Colonic mucosa (tissue), 4 donors: Measurements from ENCODE around the gene ZFP36L2. TPM values are rescaled to one million over a fixed set of nuclear protein-coding genes. Genes with fewer than 3 reads are reported as not detected.

ENCODE experiments used
- DNase-seq: peaks from one replicate; pipeline ENCODE4 v3.0.0-alpha.2; 2020
- H3K27ac ChIP-seq: fragments of 200-600 bp; one replicate; pipeline ENCODE4 v1.8.0; 2021
- H3K27me3 ChIP-seq: fragments of 200-600 bp; one replicate; pipeline ENCODE4 v1.8.0; 2021
- H3K36me3 ChIP-seq: fragments of 200-600 bp; one replicate; pipeline ENCODE4 v1.8.0; 2021
- H3K4me1 ChIP-seq: fragments of 200-600 bp; one replicate; pipeline ENCODE4 v1.8.0; 2021; ENCODE audit warnings: mild to moderate bottlenecking
- H3K4me3 ChIP-seq: fragments of 200-600 bp; one replicate; pipeline ENCODE4 v1.8.0; 2021
- H3K9ac ChIP-seq, 2 donors: one replicate each; pipeline ENCODE4 v1.7.0; 2013; ENCODE audit warnings: control low read depth in 2 of 2, low read depth in 2 of 2, low read length in 2 of 2
- H3K9me3 ChIP-seq: fragments of 200-600 bp; one replicate; pipeline ENCODE4 v1.8.0; 2021
- intact Hi-C: fragments of 100-400 bp; cut with DNase I; formaldehyde crosslinking; loops from one replicate; pipeline ENCODE4 v1.14.1; 2022
- total RNA-seq, 2 donors: library from RNA; stranded (reverse); fragmentation: NEBNext Ultra II Directional in 1 of 2; extraction: Animal tissue kit (Norgen Biotek cat#: 25700) in 1 of 2; gene quantifications; one replicate each; pipeline ENCODE4 v1.2.1, GENCODE V29; 2021
- TF ChIP-seq, protein P1 (sequence below): fragments of 200-600 bp; IDR thresholded peaks from one replicate; pipeline ENCODE4 v1.8.0; 2022; ENCODE audit warnings: antibody characterized with exemption, mild to moderate bottlenecking
- donor health status: healthy.
- donor health status: DM: no; HTN: no; CAD: no.
- donor health status: DM: no; HTN: no; CAD: no.

Gene ZFP36L2
- total RNA-seq, 2 donors from 2014 or later = 166 to 205 TPM

DNA sequence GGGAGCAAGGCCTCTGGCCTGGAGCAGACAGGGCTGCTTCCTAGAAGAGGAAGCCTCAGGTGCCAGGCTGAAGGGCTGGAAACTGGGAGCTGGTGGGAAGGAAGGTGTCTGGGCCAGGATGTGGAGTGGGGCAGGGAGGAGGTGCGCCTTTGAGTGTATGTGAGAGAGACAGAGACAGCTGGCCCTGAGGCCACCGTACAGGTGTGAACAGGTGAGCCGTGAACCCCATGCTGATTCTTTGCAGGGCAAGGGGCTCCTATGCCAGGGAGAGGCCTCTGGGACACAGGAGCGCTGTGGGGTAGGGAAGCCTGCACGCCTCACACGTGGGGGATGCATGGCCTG lies 16.3 kb downstream of the ZFP36L2 start:
- no peak for DNase-seq
- intact Hi-C loops = no loop called here

DNA sequence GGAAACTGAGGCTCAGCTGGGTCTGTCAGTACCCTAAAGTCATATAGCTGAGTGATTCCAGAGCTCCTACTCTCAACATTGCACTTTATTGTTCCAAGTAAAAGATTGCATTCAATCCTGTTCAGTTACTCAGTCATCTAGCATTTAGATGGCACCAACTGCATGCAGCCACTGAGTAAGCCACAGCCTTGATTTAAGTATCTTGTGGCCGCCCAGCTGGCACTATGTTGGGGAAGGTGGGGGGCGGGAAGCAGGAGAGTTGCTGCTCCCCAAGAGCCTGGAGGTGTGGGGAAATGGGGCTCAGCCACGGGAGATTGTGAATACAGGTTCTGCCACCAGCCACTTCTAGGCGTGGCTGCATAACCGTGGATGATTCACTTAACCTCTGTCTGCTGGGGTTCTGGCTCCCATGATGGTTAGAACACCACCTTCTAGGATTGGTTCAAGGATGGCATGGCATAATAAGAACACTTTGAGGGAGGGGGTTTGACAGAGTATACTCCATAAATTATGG lies 17.1 kb downstream of the ZFP36L2 start:
- Histone ChIP-seq H3K4me3 (no peak overlapping the region), H3K27ac (no peak overlapping the region), H3K27me3 (no peaks in the 10 kb centered on the region), H3K9me3 (no peaks in the 10 kb centered on the region), H3K9ac (no peak overlapping the region), H3K36me3 (no peaks in the 10 kb centered on the region), H3K4me1 (peaks cover 7% of the 10 kb centered on the region)
- DNase-seq = no peak
- intact Hi-C loops = no loop called here
- TF ChIP-seq, protein P1, sequence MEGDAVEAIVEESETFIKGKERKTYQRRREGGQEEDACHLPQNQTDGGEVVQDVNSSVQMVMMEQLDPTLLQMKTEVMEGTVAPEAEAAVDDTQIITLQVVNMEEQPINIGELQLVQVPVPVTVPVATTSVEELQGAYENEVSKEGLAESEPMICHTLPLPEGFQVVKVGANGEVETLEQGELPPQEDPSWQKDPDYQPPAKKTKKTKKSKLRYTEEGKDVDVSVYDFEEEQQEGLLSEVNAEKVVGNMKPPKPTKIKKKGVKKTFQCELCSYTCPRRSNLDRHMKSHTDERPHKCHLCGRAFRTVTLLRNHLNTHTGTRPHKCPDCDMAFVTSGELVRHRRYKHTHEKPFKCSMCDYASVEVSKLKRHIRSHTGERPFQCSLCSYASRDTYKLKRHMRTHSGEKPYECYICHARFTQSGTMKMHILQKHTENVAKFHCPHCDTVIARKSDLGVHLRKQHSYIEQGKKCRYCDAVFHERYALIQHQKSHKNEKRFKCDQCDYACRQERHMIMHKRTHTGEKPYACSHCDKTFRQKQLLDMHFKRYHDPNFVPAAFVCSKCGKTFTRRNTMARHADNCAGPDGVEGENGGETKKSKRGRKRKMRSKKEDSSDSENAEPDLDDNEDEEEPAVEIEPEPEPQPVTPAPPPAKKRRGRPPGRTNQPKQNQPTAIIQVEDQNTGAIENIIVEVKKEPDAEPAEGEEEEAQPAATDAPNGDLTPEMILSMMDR = no peak

More for the DNA sequence above, 16.3 kb downstream of the ZFP36L2 start:
- Histone ChIP-seq H3K4me3 (no peak overlapping the region), H3K9ac (peak overlapping the region in 1 of 2 donors; percentile 35), H3K4me1 (peaks cover 7% of the 10 kb centered on the region), H3K27me3 (no peaks in the 10 kb centered on the region), H3K9me3 (no peaks in the 10 kb centered on the region), H3K36me3 (no peaks in the 10 kb centered on the region), H3K27ac (peak overlapping the region; percentile 17)
- TF ChIP-seq, protein P1 = no peak

DNA sequence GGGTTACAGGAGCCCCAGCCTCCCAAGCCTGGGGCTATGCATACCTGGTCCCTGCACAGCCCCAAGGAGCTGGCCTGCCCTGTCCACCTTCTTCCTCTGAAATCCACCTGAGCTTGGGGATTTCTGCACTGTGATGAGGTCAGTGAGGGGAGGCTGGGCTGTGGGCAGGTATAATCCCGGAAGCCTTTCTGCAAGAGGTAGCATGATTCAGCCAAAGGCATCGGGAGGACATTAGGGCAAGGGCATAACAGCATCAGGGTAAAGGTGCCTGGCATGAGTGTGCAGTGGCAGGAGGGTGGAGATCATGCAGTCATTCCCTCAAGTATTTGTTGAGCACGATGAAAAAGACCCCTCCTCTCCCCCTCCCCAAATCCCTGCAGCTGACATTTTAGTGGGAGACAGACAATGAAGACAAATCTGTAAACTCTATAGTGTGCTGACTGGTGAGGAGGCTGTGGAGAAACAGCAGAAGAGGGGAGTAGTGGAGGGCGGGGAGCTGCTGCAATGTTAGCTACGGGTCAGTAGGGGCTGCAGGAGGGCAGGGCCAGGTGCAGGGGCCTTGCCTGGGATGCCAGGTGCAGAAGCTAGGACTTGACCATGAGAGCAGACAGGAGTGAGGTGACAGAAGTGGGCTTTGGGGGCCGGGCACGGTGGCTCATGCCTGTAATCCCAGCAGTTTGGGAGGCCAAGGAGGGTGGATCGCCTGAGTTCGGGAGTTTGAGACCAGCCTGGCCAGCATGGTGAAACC lies 18.7 kb downstream of the ZFP36L2 start:
- no peaks in the 10 kb centered on the region for H3K9me3 ChIP-seq
- H3K4me1 ChIP-seq = peaks cover 7% of the 10 kb centered on the region
- peak; percentile 21 for DNase-seq
- intact Hi-C loops = no loop called here
- no peaks in the 10 kb centered on the region for H3K36me3 ChIP-seq
- H3K4me3 ChIP-seq = no peak overlapping the region
- TF ChIP-seq, protein P1 = no peak
- H3K9ac ChIP-seq = no peak overlapping the region
- no peak overlapping the region for H3K27ac ChIP-seq
- H3K27me3 ChIP-seq = no peaks in the 10 kb centered on the region

DNA sequence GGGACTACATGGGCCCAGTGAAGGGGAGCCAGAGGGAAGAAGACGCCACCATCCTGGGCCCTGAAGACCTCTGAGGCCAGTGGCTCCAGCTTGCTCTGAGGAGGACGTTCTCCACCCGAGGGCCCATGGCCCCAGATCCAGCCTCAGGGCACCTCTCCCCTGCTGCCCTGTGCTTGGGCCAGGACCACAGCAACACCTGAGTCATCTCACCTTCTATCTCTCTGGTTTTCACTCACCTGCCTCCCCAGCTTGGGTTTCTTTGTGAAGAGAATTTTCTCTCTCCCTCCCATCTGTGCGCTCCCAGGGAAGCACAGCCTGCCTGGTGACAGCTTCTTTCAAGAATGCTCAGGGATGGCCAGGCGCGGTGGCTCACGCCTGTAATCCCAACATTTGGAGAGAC lies 19.8 kb downstream of the ZFP36L2 start:
- no peaks in the 10 kb centered on the region for H3K9me3 ChIP-seq
- TF ChIP-seq, protein P1 = no peak
- H3K4me1 ChIP-seq = peaks cover 7% of the 10 kb centered on the region
- H3K27ac ChIP-seq = no peak overlapping the region
- DNase-seq = no peak
- H3K36me3 ChIP-seq = no peaks in the 10 kb centered on the region
- intact Hi-C loops = no loop called here
- no peak overlapping the region for H3K9ac ChIP-seq
- no peaks in the 10 kb centered on the region for H3K27me3 ChIP-seq
- H3K4me3 ChIP-seq = no peak overlapping the region

DNA sequence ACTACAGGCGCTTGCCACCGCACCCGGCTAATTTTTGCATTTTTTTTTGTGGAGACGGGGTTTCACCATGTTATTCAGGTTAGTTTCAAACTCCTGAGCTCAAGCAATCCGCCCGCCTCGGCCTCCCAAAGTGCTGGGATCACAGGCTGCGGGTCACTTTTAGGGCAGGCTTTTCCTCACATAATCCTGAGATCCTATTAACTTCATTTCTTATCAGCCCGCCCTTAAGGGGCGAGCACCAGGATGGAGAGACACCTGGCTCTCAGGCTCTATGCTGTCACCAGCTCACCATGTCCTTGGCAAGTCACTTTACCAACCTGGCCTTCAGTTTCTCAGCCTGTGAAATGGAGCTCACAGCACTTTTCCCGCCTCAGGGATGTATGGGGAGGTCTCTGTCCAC lies 23.0 kb downstream of the ZFP36L2 start:
- no peaks in the 10 kb centered on the region for H3K4me1 ChIP-seq
- H3K9me3 ChIP-seq = no peaks in the 10 kb centered on the region
- no peak for DNase-seq
- H3K27me3 ChIP-seq = no peaks in the 10 kb centered on the region
- TF ChIP-seq, protein P1 = no peak
- intact Hi-C loops = no loop called here
- H3K36me3 ChIP-seq = no peaks in the 10 kb centered on the region
- no peak overlapping the region for H3K27ac ChIP-seq
- no peak overlapping the region for H3K4me3 ChIP-seq
- H3K9ac ChIP-seq = no peak overlapping the region
